ENCODE results near the gene NPRL2. TPM values are rescaled to one million over a fixed set of nuclear protein-coding genes. Genes with fewer than 3 reads are reported as not detected.
A peak's percentile ranks its signal among the peaks of the same experiment; 100 is the strongest.

The NPRL2 gene
- total and polyA plus RNA-seq, 9 of the 15 experiments (the other 6 are each of a cell fraction or from before 2014, with no cell fraction given) = 17.4 to 40.4 (median 24.4) TPM

DNA sequence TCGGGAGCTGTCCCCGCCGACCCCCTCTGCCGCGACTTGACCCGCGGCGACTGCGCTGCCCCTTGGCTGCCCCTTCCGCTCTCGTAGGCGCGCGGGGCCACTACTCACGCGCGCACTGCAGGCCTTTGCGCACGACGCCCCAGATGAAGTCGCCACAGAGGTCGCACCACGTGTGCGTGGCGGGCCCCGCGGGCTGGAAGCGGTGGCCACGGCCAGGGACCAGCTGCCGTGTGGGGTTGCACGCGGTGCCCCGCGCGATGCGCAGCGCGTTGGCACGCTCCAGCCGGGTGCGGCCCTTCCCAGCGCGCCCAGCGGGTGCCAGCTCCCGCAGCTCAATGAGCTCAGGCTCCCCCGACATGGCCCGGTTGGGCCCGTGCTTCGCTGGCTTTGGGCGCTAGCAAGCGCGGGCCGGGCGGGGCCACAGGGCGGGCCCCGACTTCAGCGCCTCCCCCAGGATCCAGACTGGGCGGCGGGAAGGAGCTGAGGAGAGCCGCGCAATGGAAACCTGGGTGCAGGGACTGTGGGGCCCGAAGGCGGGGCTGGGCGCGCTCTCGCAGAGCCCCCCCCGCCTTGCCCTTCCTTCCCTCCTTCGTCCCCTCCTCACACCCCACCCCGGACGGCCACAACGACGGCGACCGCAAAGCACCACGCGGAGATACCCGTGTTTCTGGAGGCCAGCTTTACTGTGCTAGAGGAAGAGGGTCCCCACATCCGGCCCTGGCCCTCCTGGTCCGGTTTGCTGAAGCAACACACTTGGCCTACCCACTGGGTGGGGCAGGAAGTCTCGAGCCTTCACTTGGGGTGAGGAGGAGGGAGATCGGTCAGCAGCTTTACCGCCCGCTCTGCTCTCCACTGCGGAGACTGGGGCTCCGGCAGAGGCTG lies 9.9 kb downstream of the NPRL2 start, which contains the start of gene RASSF1 (continued):
- TF ChIP-seq ETV1 (tag; conservative IDR thresholded peaks at IDR 0.05; ENCODE audit: low read depth) (peak; percentile 62), NONO (IDR thresholded peaks at IDR 0.05; ENCODE audit: low read depth in 2 of 2, low read length in 1 of 2) (no peak), MECOM (CRISPR knock-in tag; IDR thresholded peaks at IDR 0.05) (no peak), TBP (optimal IDR thresholded peaks at IDR 0.05; ENCODE audit: low read depth, low read length) (peak; percentile 48), CCNT2 (IDR thresholded peaks at IDR 0.05; ENCODE audit: borderline replicate concordance, extremely low read depth, insufficient read length, low read depth, low read length) (peak; percentile 41), KAT7 (CRISPR knock-in tag; IDR thresholded peaks at IDR 0.05; ENCODE audit: borderline replicate concordance) (0 out of 2 replicates have a peak, but pooled peaks have one; percentile 58), SPI1 (IDR thresholded peaks at IDR 0.05; ENCODE audit: borderline replicate concordance, low read depth, low read length) (no peak), ZNF324 (CRISPR knock-in tag; IDR thresholded peaks at IDR 0.05) (no peak), NELFE (IDR thresholded peaks at IDR 0.05; ENCODE audit: insufficient read depth, insufficient read length) (no peak), GABPB1 (CRISPR knock-in tag; IDR thresholded peaks at IDR 0.05) (peak; percentile 30; the same call in 1 of the 2 replicates), CXXC5 (CRISPR knock-in tag; IDR thresholded peaks at IDR 0.05) (peak; percentile 34; the same call in 1 of the 2 replicates), ZBTB1 (CRISPR knock-in tag; IDR thresholded peaks at IDR 0.05; ENCODE audit: borderline replicate concordance, low read depth) (peak; percentile 23; the same call in 1 of the 2 replicates), RBM25 (IDR thresholded peaks at IDR 0.05; ENCODE audit: low read depth, low read length, severe bottlenecking) (no peak), FOSL1 (tag; conservative IDR thresholded peaks at IDR 0.05) (no peak), ZNF785 (CRISPR knock-in tag; IDR thresholded peaks at IDR 0.05) (no peak), ZNF134 (CRISPR knock-in tag; conservative IDR thresholded peaks at IDR 0.05) (no peak), ZNF354B (CRISPR knock-in tag; IDR thresholded peaks at IDR 0.05) (no peak), BRD4 (IDR thresholded peaks at IDR 0.05) (no peak), EP400 (IDR thresholded peaks at IDR 0.05) (peak; percentile 42; the same call in 1 of the 2 replicates), POLR2G (IDR thresholded peaks at IDR 0.05; ENCODE audit: low read depth, low read length) (peak; percentile 88), RBM15 (IDR thresholded peaks at IDR 0.05; ENCODE audit: insufficient read depth, low read length) (no peak), ARID1B (IDR thresholded peaks at IDR 0.05) (no peak)
- TF ChIP-seq, protein P1, sequence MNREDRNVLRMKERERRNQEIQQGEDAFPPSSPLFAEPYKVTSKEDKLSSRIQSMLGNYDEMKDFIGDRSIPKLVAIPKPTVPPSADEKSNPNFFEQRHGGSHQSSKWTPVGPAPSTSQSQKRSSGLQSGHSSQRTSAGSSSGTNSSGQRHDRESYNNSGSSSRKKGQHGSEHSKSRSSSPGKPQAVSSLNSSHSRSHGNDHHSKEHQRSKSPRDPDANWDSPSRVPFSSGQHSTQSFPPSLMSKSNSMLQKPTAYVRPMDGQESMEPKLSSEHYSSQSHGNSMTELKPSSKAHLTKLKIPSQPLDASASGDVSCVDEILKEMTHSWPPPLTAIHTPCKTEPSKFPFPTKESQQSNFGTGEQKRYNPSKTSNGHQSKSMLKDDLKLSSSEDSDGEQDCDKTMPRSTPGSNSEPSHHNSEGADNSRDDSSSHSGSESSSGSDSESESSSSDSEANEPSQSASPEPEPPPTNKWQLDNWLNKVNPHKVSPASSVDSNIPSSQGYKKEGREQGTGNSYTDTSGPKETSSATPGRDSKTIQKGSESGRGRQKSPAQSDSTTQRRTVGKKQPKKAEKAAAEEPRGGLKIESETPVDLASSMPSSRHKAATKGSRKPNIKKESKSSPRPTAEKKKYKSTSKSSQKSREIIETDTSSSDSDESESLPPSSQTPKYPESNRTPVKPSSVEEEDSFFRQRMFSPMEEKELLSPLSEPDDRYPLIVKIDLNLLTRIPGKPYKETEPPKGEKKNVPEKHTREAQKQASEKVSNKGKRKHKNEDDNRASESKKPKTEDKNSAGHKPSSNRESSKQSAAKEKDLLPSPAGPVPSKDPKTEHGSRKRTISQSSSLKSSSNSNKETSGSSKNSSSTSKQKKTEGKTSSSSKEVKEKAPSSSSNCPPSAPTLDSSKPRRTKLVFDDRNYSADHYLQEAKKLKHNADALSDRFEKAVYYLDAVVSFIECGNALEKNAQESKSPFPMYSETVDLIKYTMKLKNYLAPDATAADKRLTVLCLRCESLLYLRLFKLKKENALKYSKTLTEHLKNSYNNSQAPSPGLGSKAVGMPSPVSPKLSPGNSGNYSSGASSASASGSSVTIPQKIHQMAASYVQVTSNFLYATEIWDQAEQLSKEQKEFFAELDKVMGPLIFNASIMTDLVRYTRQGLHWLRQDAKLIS (CRISPR knock-in tag; IDR thresholded peaks at IDR 0.05) = 0 out of 2 replicates have a peak, but pooled peaks have one; percentile 56
- TF ChIP-seq, protein P2, sequence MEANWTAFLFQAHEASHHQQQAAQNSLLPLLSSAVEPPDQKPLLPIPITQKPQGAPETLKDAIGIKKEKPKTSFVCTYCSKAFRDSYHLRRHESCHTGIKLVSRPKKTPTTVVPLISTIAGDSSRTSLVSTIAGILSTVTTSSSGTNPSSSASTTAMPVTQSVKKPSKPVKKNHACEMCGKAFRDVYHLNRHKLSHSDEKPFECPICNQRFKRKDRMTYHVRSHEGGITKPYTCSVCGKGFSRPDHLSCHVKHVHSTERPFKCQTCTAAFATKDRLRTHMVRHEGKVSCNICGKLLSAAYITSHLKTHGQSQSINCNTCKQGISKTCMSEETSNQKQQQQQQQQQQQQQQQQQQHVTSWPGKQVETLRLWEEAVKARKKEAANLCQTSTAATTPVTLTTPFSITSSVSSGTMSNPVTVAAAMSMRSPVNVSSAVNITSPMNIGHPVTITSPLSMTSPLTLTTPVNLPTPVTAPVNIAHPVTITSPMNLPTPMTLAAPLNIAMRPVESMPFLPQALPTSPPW (CRISPR knock-in tag; IDR thresholded peaks at IDR 0.05) = peak; percentile 77

Measured in K562 (cell line).